GM19351 (cell line): ENCODE data around the gene HDAC8.
A peak's percentile ranks its signal among the peaks of the same experiment; 100 is the strongest.

Experiments used
- ATAC-seq: cut with Tn5 transposase; IDR thresholded peaks from one replicate; pipeline ENCODE4 v1.9.1; 2021; ENCODE audit warnings: mild to moderate bottlenecking, moderate library complexity; ENCODE audit not compliant: unreplicated experiment

HDAC8 gene

GRCh38 chrX:72382202-72382595, 190.4 kb downstream of the HDAC8 start:
- ATAC-seq: no peak

GRCh38 chrX:72381439-72382201, 191.0 kb downstream of the HDAC8 start:
- ATAC-seq: no peak

- no peak for ATAC-seq
These were observed 196.5 kb downstream of the HDAC8 start for GRCh38 chrX:72376124-72376523.

- ATAC-seq: no peak
These were observed 199.5 kb downstream of the HDAC8 start for GRCh38 chrX:72373136-72373535.

- no peak for ATAC-seq
These were observed 199.9 kb downstream of the HDAC8 start for GRCh38 chrX:72372735-72373134.

GRCh38 chrX:72371405-72371804, 201.2 kb downstream of the HDAC8 start:
- ATAC-seq: no peak

- ATAC-seq: no peak
These were observed 203.8 kb downstream of the HDAC8 start for GRCh38 chrX:72368796-72369195.

GRCh38 chrX:72367516-72367915, 205.1 kb downstream of the HDAC8 start:
- ATAC-seq: no peak

- no peak for ATAC-seq
These were observed 205.8 kb downstream of the HDAC8 start for GRCh38 chrX:72366701-72367454.

GRCh38 chrX:72366178-72366577, 206.5 kb downstream of the HDAC8 start:
- no peak for ATAC-seq

GRCh38 chrX:72365126-72365525, 207.5 kb downstream of the HDAC8 start:
- ATAC-seq: no peak

- no peak for ATAC-seq
These were observed 212.3 kb downstream of the HDAC8 start for GRCh38 chrX:72360326-72360725.

- ATAC-seq: no peak
These were observed 214.3 kb downstream of the HDAC8 start for GRCh38 chrX:72358313-72358712.

- ATAC-seq: no peak
These were observed 219.9 kb downstream of the HDAC8 start for GRCh38 chrX:72352786-72353185.

GRCh38 chrX:72351606-72352334, 220.9 kb downstream of the HDAC8 start:
- ATAC-seq: no peak

GRCh38 chrX:72349190-72349589, 223.5 kb downstream of the HDAC8 start:
- peak; percentile 98 for ATAC-seq

- ATAC-seq: peak; percentile 12
These were observed 224.2 kb downstream of the HDAC8 start for GRCh38 chrX:72348247-72348979.

- ATAC-seq: no peak
These were observed 225.3 kb downstream of the HDAC8 start for GRCh38 chrX:72347366-72347765.

GRCh38 chrX:72346302-72346949, 226.2 kb downstream of the HDAC8 start:
- no peak for ATAC-seq

- no peak for ATAC-seq
These were observed 232.0 kb downstream of the HDAC8 start for GRCh38 chrX:72340626-72341025.
